HepG2 (cell line): ENCODE results near the gene RASSF7.

Source experiments
- CTCF ChIP-seq: sonication (generic); formaldehyde crosslinking; IDR thresholded peaks from 2 replicates; pipeline ENCODE4 v1.5.0; 2020; ENCODE audit warnings: mild to moderate bottlenecking, missing genetic modification reagents, moderate library complexity
- ZNF3 ChIP-seq: IDR thresholded peaks from 2 replicates; pipeline ENCODE4 v1.7.0; 2017; ENCODE audit warnings: inconsistent platforms
- ZNF44 ChIP-seq: sonication (generic); formaldehyde crosslinking; IDR thresholded peaks from 2 replicates; pipeline ENCODE4 v1.5.1; 2020; ENCODE audit warnings: mild to moderate bottlenecking, missing genetic modification reagents

GRCh38 chr11:555227-555779 is 5.5 kb upstream of the RASSF7 start:
- TF ChIP-seq CTCF (no peak), ZNF3 (CRISPR knock-in tag) (no peak), ZNF44 (no peak)
